ENCODE measurements around the gene RAB40B. TPM values are rescaled to one million over a fixed set of nuclear protein-coding genes. Genes with fewer than 3 reads are reported as not detected.

RAB40B gene
- total RNA-seq, 1 experiment from 2014 or later: 6.3 TPM

GRCh38 chr17:82648165-82648668 is 50.3 kb downstream of the RAB40B start, which contains the start of gene WDR45B:
WDR45B (minus strand) TSS chr17:82648444; CDS start chr17:82648340, 104 bp downstream.
- Mint-ChIP-seq H3K4me1 (ENCODE audit: insufficient read depth, unreplicated experiment) (peaks cover 16% of the 10 kb centered on the region), H3K4me3 (ENCODE audit: unreplicated experiment) (peak within 1 kb of the TSS; percentile 79), H3K9me3 (ENCODE audit: unreplicated experiment) (no peaks in the 10 kb centered on the region), H3K27ac (ENCODE audit: low read depth, unreplicated experiment) (peak within 1 kb of the TSS; percentile 82), H3K36me3 (ENCODE audit: insufficient read depth, unreplicated experiment) (peaks cover 33% of the 10 kb centered on the region), H3K27me3 (ENCODE audit: insufficient read depth, unreplicated experiment) (no peaks in the 10 kb centered on the region)
- intact Hi-C loops (cut with micrococcal nuclease): loop anchor here (5.0 to 10.0 kb wide), 2 partner anchors 49 to 117 kb away; partner anchors contain the start of gene RAB40B
- CTCF ChIA-PET: no interaction called here
- POLR2A ChIA-PET: interaction anchor here (0.6 to 1.7 kb wide), 6 partner anchors 54 to 229 kb away, joined by 3 to 5 read pairs (median 4); partner anchors contain the start of gene FN3KRP
- TF ChIP-seq CTCF (IDR thresholded peaks at IDR 0.05; ENCODE audit: unreplicated experiment): no peak
- peak; percentile 94 for DNase-seq (ENCODE audit: unreplicated experiment)
- BruUV-seq (replicated peaks): no TSS peak

GRCh38 chr17:82647593-82648164 is 50.8 kb downstream of the RAB40B start:
- no peaks in the 10 kb centered on the region for H3K9me3 Mint-ChIP-seq (ENCODE audit: unreplicated experiment)
- BruUV-seq (replicated peaks): TSS peak; percentile 17
- DNase-seq (ENCODE audit: unreplicated experiment): peak; percentile 21
- H3K4me3 Mint-ChIP-seq (ENCODE audit: unreplicated experiment): peak overlapping the region; percentile 79
- ChIA-PET POLR2A (interaction anchor here (0.7 to 1.7 kb wide), 10 partner anchors 12 to 228 kb away, joined by 3 to 5 read pairs (median 4); no protein-coding TSS in a partner anchor), CTCF (no interaction called here)
- no peaks in the 10 kb centered on the region for H3K27me3 Mint-ChIP-seq (ENCODE audit: insufficient read depth, unreplicated experiment)
- H3K27ac Mint-ChIP-seq (ENCODE audit: low read depth, unreplicated experiment): peak overlapping the region; percentile 82
- H3K36me3 Mint-ChIP-seq (ENCODE audit: insufficient read depth, unreplicated experiment): peaks cover 38% of the 10 kb centered on the region
- TF ChIP-seq CTCF (IDR thresholded peaks at IDR 0.05; ENCODE audit: unreplicated experiment): no peak
- peaks cover 16% of the 10 kb centered on the region for H3K4me1 Mint-ChIP-seq (ENCODE audit: insufficient read depth, unreplicated experiment)
- intact Hi-C loops (cut with micrococcal nuclease): loop anchor here (5.0 to 10.0 kb wide), 2 partner anchors 50 to 117 kb away; partner anchors contain the start of gene RAB40B

DNA sequence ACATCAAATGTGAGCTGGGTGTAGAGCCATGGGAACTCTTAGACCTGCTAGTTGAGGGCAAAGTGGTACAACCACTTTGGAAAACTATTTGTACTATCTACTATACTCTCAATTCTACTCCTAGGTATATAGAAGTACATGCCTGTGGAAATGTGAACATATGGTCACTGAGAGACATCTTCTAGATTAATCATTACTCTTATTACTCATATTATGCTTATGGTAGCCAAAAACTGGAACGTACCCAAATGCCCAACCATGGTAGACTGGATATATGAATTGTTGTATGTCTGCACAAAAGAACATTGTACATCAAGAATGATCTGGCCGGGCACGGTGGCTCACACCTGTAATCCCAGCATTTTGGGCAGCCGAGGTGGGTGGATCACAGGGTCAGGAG is 53.0 kb downstream of the RAB40B start:
- POLR2A ChIA-PET: interaction anchor here (0.6 kb wide), 1 partner anchor 51 kb away, joined by 3 read pairs; no protein-coding TSS in a partner anchor
- Mint-ChIP-seq H3K9me3 (ENCODE audit: unreplicated experiment) (no peaks in the 10 kb centered on the region), H3K4me3 (ENCODE audit: unreplicated experiment) (peak overlapping the region; percentile 79), H3K27ac (ENCODE audit: low read depth, unreplicated experiment) (no peak overlapping the region), H3K4me1 (ENCODE audit: insufficient read depth, unreplicated experiment) (peaks cover 16% of the 10 kb centered on the region), H3K27me3 (ENCODE audit: insufficient read depth, unreplicated experiment) (no peaks in the 10 kb centered on the region), H3K36me3 (ENCODE audit: insufficient read depth, unreplicated experiment) (peaks cover 60% of the 10 kb centered on the region)
- DNase-seq (ENCODE audit: unreplicated experiment): peak; percentile 11
- intact Hi-C loops (cut with micrococcal nuclease): loop anchor here (5.0 to 10.0 kb wide), 2 partner anchors 52 to 119 kb away; partner anchors contain the start of gene RAB40B
- BruUV-seq (replicated peaks): no TSS peak
- TF ChIP-seq CTCF (IDR thresholded peaks at IDR 0.05; ENCODE audit: unreplicated experiment): no peak
- CTCF ChIA-PET: no interaction called here

GRCh38 chr17:82644148-82644547 is 54.4 kb downstream of the RAB40B start:
- BruUV-seq (replicated peaks): no TSS peak
- intact Hi-C loops (cut with micrococcal nuclease): loop anchor here (10.0 kb wide), 1 partner anchor 121 kb away; no protein-coding TSS in a partner anchor
- CTCF ChIA-PET: no interaction called here
- POLR2A ChIA-PET: interaction anchor here (0.7 kb wide), 1 partner anchor 43 kb away, joined by 3 read pairs; no protein-coding TSS in a partner anchor
- peaks cover 68% of the 10 kb centered on the region for H3K36me3 Mint-ChIP-seq (ENCODE audit: insufficient read depth, unreplicated experiment)
- no peak overlapping the region for H3K27ac Mint-ChIP-seq (ENCODE audit: low read depth, unreplicated experiment)
- TF ChIP-seq CTCF (IDR thresholded peaks at IDR 0.05; ENCODE audit: unreplicated experiment): no peak
- no peak overlapping the region for H3K4me3 Mint-ChIP-seq (ENCODE audit: unreplicated experiment)
- H3K4me1 Mint-ChIP-seq (ENCODE audit: insufficient read depth, unreplicated experiment): peaks cover 16% of the 10 kb centered on the region
- no peak for DNase-seq (ENCODE audit: unreplicated experiment)
- H3K9me3 Mint-ChIP-seq (ENCODE audit: unreplicated experiment): no peaks in the 10 kb centered on the region
- no peaks in the 10 kb centered on the region for H3K27me3 Mint-ChIP-seq (ENCODE audit: insufficient read depth, unreplicated experiment)
